Stimulated activated memory B cell treated with anti-CD40 and anti-IgM and Interleukin-4, amounts not matched to agents 10 μg/mL and 1 μg/mL and 100 μg/mL, for 72 hours (primary cell): Measurements from ENCODE around the gene RAD51D.
"Not testable (repeated sequence)": the region's sequence is repeated elsewhere in the genome, so short reads cannot be mapped to it uniquely, and the experiment has no call there.

Experiments used
- ATAC-seq: fragments of 150-1000 bp; cut with Tn5 transposase; 2 replicates; pipeline ENCODE4 v1.10.0; 2021
- H3K27ac Mint-ChIP-seq: one replicate; pipeline ENCODE4 v1.8.0; 2022; ENCODE audit warnings: mild to moderate bottlenecking, mixed read lengths
- H3K27me3 Mint-ChIP-seq: one replicate; pipeline ENCODE4 v1.8.0; 2022; ENCODE audit warnings: mixed read lengths
- H3K36me3 Mint-ChIP-seq: one replicate; pipeline ENCODE4 v1.8.0; 2022; ENCODE audit warnings: mixed read lengths
- H3K4me1 Mint-ChIP-seq: one replicate; pipeline ENCODE4 v1.8.0; 2022; ENCODE audit warnings: mixed read lengths
- H3K4me3 Mint-ChIP-seq: one replicate; pipeline ENCODE4 v1.8.0; 2022; ENCODE audit warnings: mild to moderate bottlenecking, moderate library complexity, mixed read lengths
- H3K9me3 Mint-ChIP-seq: one replicate; pipeline ENCODE4 v1.8.0; 2022; ENCODE audit warnings: mixed read lengths

RAD51D gene

GRCh38 chr17:35119370-35120165 is at the start of gene RAD51D:
RAD51D (minus strand) TSS chr17:35119860; CDS start chr17:35119613, 247 bp downstream.
- Mint-ChIP-seq H3K4me3 (peak within 1 kb of the TSS; percentile 97), H3K4me1 (peaks cover 37% of the 10 kb centered on the region), H3K27me3 (no peaks in the 10 kb centered on the region), H3K36me3 (peaks cover 16% of the 10 kb centered on the region), H3K27ac (peak within 1 kb of the TSS; percentile 92), H3K9me3 (no peaks in the 10 kb centered on the region)
- ATAC-seq, result peak; percentile 96

GRCh38 chr17:35167666-35168065 is 48.0 kb upstream of the RAD51D start:
- H3K4me3 Mint-ChIP-seq, result no peak overlapping the region
- no peaks in the 10 kb centered on the region for H3K36me3 Mint-ChIP-seq
- no peaks in the 10 kb centered on the region for H3K9me3 Mint-ChIP-seq
- peaks cover 64% of the 10 kb centered on the region for H3K27me3 Mint-ChIP-seq
- ATAC-seq, result no peak
- no peaks in the 10 kb centered on the region for H3K4me1 Mint-ChIP-seq
- H3K27ac Mint-ChIP-seq, result no peak overlapping the region

- ATAC-seq, result no peak
- Mint-ChIP-seq H3K36me3 (no peaks in the 10 kb centered on the region), H3K4me3 (no peak overlapping the region), H3K27ac (no peak overlapping the region), H3K9me3 (no peaks in the 10 kb centered on the region), H3K27me3 (peaks cover 68% of the 10 kb centered on the region), H3K4me1 (no peaks in the 10 kb centered on the region)
Observed at GRCh38 chr17:35167046-35167445, 47.4 kb upstream of the RAD51D start.

GRCh38 chr17:35166526-35166925 is 46.9 kb upstream of the RAD51D start:
- ATAC-seq, result no peak
- Mint-ChIP-seq H3K4me1 (no peaks in the 10 kb centered on the region), H3K4me3 (no peak overlapping the region), H3K36me3 (no peaks in the 10 kb centered on the region), H3K27me3 (peaks cover 73% of the 10 kb centered on the region), H3K9me3 (no peaks in the 10 kb centered on the region), H3K27ac (no peak overlapping the region)

GRCh38 chr17:35164716-35165115 is 45.1 kb upstream of the RAD51D start:
- ATAC-seq, result no peak
- no peaks in the 10 kb centered on the region for H3K36me3 Mint-ChIP-seq
- H3K4me3 Mint-ChIP-seq, result no peak overlapping the region
- H3K27ac Mint-ChIP-seq, result no peak overlapping the region
- H3K9me3 Mint-ChIP-seq, result no peaks in the 10 kb centered on the region
- no peaks in the 10 kb centered on the region for H3K4me1 Mint-ChIP-seq
- peaks cover 80% of the 10 kb centered on the region for H3K27me3 Mint-ChIP-seq

GRCh38 chr17:35163886-35164285 is 44.2 kb upstream of the RAD51D start:
- H3K27ac Mint-ChIP-seq, result no peak overlapping the region
- no peaks in the 10 kb centered on the region for H3K9me3 Mint-ChIP-seq
- H3K4me3 Mint-ChIP-seq, result no peak overlapping the region
- ATAC-seq, result no peak
- no peaks in the 10 kb centered on the region for H3K36me3 Mint-ChIP-seq
- H3K27me3 Mint-ChIP-seq, result peaks cover 72% of the 10 kb centered on the region
- no peaks in the 10 kb centered on the region for H3K4me1 Mint-ChIP-seq

- ATAC-seq, result no peak
- Mint-ChIP-seq H3K9me3 (no peaks in the 10 kb centered on the region), H3K36me3 (no peaks in the 10 kb centered on the region), H3K27me3 (peaks cover 61% of the 10 kb centered on the region), H3K27ac (no peak overlapping the region), H3K4me1 (no peaks in the 10 kb centered on the region), H3K4me3 (no peak overlapping the region)
Observed at GRCh38 chr17:35162755-35163154, 43.1 kb upstream of the RAD51D start.

GRCh38 chr17:35161281-35161761 is 41.7 kb upstream of the RAD51D start:
- no peak for ATAC-seq
- Mint-ChIP-seq H3K9me3 (no peaks in the 10 kb centered on the region), H3K4me1 (no peaks in the 10 kb centered on the region), H3K27ac (no peak overlapping the region), H3K36me3 (no peaks in the 10 kb centered on the region), H3K27me3 (peaks cover 53% of the 10 kb centered on the region), H3K4me3 (no peak overlapping the region)

GRCh38 chr17:35160354-35161201 is 40.9 kb upstream of the RAD51D start:
- no peaks in the 10 kb centered on the region for H3K9me3 Mint-ChIP-seq
- ATAC-seq, result no peak
- no peaks in the 10 kb centered on the region for H3K4me1 Mint-ChIP-seq
- no peak overlapping the region for H3K4me3 Mint-ChIP-seq
- H3K27me3 Mint-ChIP-seq, result peaks cover 56% of the 10 kb centered on the region
- H3K27ac Mint-ChIP-seq, result no peak overlapping the region
- no peaks in the 10 kb centered on the region for H3K36me3 Mint-ChIP-seq

- Mint-ChIP-seq H3K4me3 (no peak overlapping the region), H3K27me3 (peaks cover 54% of the 10 kb centered on the region), H3K9me3 (no peaks in the 10 kb centered on the region), H3K27ac (no peak overlapping the region), H3K4me1 (no peaks in the 10 kb centered on the region), H3K36me3 (no peaks in the 10 kb centered on the region)
- no peak for ATAC-seq
Observed at GRCh38 chr17:35159940-35160339, 40.3 kb upstream of the RAD51D start.

GRCh38 chr17:35155246-35155645 is 35.6 kb upstream of the RAD51D start:
- no peaks in the 10 kb centered on the region for H3K4me1 Mint-ChIP-seq
- no peak for ATAC-seq

GRCh38 chr17:35154196-35155165 is 34.8 kb upstream of the RAD51D start:
- peak; percentile 27 for ATAC-seq
- no peaks in the 10 kb centered on the region for H3K4me1 Mint-ChIP-seq
- no peaks in the 10 kb centered on the region for H3K36me3 Mint-ChIP-seq
- H3K27me3 Mint-ChIP-seq, result peaks cover 29% of the 10 kb centered on the region
- no peak overlapping the region for H3K4me3 Mint-ChIP-seq
- no peak overlapping the region for H3K27ac Mint-ChIP-seq
- no peaks in the 10 kb centered on the region for H3K9me3 Mint-ChIP-seq

More at GRCh38 chr17:35155246-35155645, 35.6 kb upstream of the RAD51D start:
- H3K9me3 Mint-ChIP-seq, result no peaks in the 10 kb centered on the region
- no peak overlapping the region for H3K4me3 Mint-ChIP-seq
- no peak overlapping the region for H3K27ac Mint-ChIP-seq
- H3K27me3 Mint-ChIP-seq, result peaks cover 21% of the 10 kb centered on the region
- no peaks in the 10 kb centered on the region for H3K36me3 Mint-ChIP-seq

GRCh38 chr17:35152421-35153140 is 32.9 kb upstream of the RAD51D start:
- no peak for ATAC-seq
- no peaks in the 10 kb centered on the region for H3K9me3 Mint-ChIP-seq
- H3K4me1 Mint-ChIP-seq, result no peaks in the 10 kb centered on the region
- no peaks in the 10 kb centered on the region for H3K36me3 Mint-ChIP-seq
- no peak overlapping the region for H3K4me3 Mint-ChIP-seq
- peaks cover 40% of the 10 kb centered on the region for H3K27me3 Mint-ChIP-seq
- no peak overlapping the region for H3K27ac Mint-ChIP-seq

- not testable (repeated sequence) for H3K27ac Mint-ChIP-seq, ATAC-seq, H3K9me3 Mint-ChIP-seq, H3K4me1 Mint-ChIP-seq, H3K36me3 Mint-ChIP-seq, H3K4me3 Mint-ChIP-seq
- H3K27me3 Mint-ChIP-seq, result peaks cover 37% of the 10 kb centered on the region
Observed at GRCh38 chr17:35151080-35151479, 31.4 kb upstream of the RAD51D start.
